GM18499 (cell line): Measurements from ENCODE around the gene SLAMF6.

Experiments
- ATAC-seq: cut with Tn5 transposase; IDR thresholded peaks from one replicate; pipeline ENCODE4 v1.9.1; 2021; ENCODE audit warnings: moderate number of reproducible peaks; ENCODE audit not compliant: insufficient read depth, unreplicated experiment

SLAMF6 gene

GRCh38 chr1:160474392-160475242 lies 48.4 kb downstream of the SLAMF6 start:
- ATAC-seq, result no peak

- no peak for ATAC-seq
These were observed 50.9 kb downstream of the SLAMF6 start for GRCh38 chr1:160472112-160472511.

- no peak for ATAC-seq
These were observed 51.8 kb downstream of the SLAMF6 start for GRCh38 chr1:160471253-160471652.

- no peak for ATAC-seq
These were observed 55.5 kb downstream of the SLAMF6 start for GRCh38 chr1:160467576-160467975.

GRCh38 chr1:160466961-160467360 lies 56.1 kb downstream of the SLAMF6 start:
- no peak for ATAC-seq

- ATAC-seq, result no peak
These were observed 57.9 kb downstream of the SLAMF6 start for GRCh38 chr1:160465123-160465522.

- ATAC-seq, result no peak
These were observed 62.3 kb downstream of the SLAMF6 start for GRCh38 chr1:160460683-160461287.

GRCh38 chr1:160460214-160460642 lies 62.8 kb downstream of the SLAMF6 start:
- no peak for ATAC-seq

GRCh38 chr1:160459687-160460086 lies 63.4 kb downstream of the SLAMF6 start:
- no peak for ATAC-seq

GRCh38 chr1:160459056-160459455 lies 64.0 kb downstream of the SLAMF6 start:
- ATAC-seq, result no peak

GRCh38 chr1:160455153-160455517 lies 67.9 kb downstream of the SLAMF6 start:
- ATAC-seq, result no peak

GRCh38 chr1:160454371-160455152 lies 68.5 kb downstream of the SLAMF6 start:
- no peak for ATAC-seq

- ATAC-seq, result peak; percentile 31
These were observed 69.6 kb downstream of the SLAMF6 start for GRCh38 chr1:160453443-160453842.

- ATAC-seq, result no peak
These were observed 71.2 kb downstream of the SLAMF6 start for GRCh38 chr1:160451859-160452232.

GRCh38 chr1:160451119-160451858 lies 71.8 kb downstream of the SLAMF6 start:
- ATAC-seq, result no peak

GRCh38 chr1:160449494-160449893 lies 73.6 kb downstream of the SLAMF6 start:
- ATAC-seq, result no peak

- ATAC-seq, result no peak
These were observed 76.0 kb downstream of the SLAMF6 start for GRCh38 chr1:160446945-160447600.

- no peak for ATAC-seq
These were observed 83.3 kb downstream of the SLAMF6 start for GRCh38 chr1:160439718-160440117.

- no peak for ATAC-seq
These were observed 84.1 kb downstream of the SLAMF6 start for GRCh38 chr1:160438935-160439334.
